Measurements from ENCODE around the gene ISG20. TPM values are rescaled to one million over a fixed set of nuclear protein-coding genes. Genes with fewer than 3 reads are reported as not detected.

Gene ISG20
- total and polyA plus RNA-seq, 2 of the 8 experiments (the other 6 are each of a cell fraction or from before 2014, with no cell fraction given): 2.9 to 5.2 TPM

- TF ChIP-seq CHD7 (IDR thresholded peaks at IDR 0.05; ENCODE audit: insufficient replicate concordance, low read length) (no peak), PHF8 (conservative IDR thresholded peaks at IDR 0.05; ENCODE audit: low read depth, low read length) (no peak), BCL11A (IDR thresholded peaks at IDR 0.05; ENCODE audit: low read depth in 2 of 2, low read length in 2 of 2) (no peak)
Observed at GRCh38 chr15:88664151-88664778, 25.4 kb downstream of the ISG20 start (continued).
